Eye (tissue), 1 donor: Measurements from ENCODE around the gene IQGAP3.

ENCODE experiments used
- DNase-seq: peaks from one replicate; pipeline ENCODE4 v3.0.0-alpha.2; 2015

The IQGAP3 gene

GRCh38 chr1:156539818-156540355, 32.5 kb downstream of the IQGAP3 start:
- DNase-seq = no peak

DNA sequence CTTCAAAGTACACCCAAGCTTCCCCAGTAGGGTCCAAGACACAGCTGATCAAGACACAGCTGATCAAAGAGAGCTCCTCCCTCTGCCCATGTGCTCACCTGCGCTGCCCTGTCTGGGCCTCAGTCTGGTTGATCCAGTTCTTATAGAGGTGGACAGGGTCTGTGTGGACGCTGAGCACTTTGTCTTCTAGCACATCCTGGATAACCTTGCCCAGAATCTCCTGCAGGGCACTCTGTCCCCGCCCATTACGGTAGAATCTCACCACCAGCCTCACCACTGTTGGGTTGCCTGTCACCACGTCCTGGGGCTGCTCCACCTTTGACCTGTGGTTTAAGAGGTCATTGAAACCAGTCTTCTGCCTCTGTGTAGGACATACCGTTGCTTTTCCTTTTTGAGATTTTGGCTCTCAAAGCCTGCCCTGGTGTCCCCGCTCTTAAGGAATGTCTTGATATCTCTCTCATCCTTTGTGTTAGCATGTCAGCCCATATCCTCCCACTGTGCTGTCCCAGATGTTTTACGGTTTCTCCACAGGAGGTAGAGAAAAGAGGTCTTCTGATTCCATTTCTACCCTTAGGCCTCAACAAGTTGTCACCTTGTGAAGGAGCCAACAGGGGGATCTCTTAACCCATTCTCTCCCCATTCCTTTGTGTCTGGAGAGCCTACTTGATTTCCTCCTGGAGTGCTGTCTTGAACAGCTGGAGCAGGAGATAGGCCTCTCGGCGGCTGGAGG, 33.5 kb downstream of the IQGAP3 start:
- no peak for DNase-seq

GRCh38 chr1:156537027-156537426, 35.3 kb downstream of the IQGAP3 start:
- no peak for DNase-seq

GRCh38 chr1:156534424-156535060, 37.8 kb downstream of the IQGAP3 start:
- no peak for DNase-seq

DNA sequence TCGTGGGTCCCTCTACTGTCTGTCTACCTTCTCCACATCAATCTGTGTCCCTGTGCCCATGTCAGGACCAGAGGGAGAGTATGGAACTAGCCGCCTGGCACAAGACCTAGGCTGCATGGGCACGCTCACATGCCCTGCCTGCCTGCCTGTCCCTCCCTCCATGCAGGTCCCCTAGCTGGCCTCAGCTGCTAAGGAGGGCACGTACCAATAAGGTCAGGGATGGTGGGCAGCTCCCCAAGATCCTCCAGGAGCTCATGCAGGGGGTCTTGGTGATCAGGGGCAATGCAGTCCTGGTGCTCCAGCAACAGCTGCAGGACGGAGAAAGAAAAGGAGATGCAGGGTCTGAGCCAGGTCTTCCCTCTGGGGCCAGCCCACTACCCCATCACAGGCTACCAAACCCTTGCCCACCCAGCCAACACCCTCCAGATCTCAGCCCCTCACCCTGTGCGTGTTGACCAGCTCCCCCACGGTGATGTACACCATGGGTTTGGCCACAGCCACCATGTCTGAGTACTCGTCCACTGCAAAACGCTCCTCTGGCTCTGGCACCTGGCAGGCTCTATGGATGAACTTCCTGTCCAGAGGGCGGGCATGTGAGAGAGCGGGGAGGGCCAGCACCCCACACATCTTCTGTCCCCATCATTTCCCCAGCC, 38.7 kb downstream of the IQGAP3 start:
- no peak for DNase-seq

GRCh38 chr1:156532374-156532773, 40.0 kb downstream of the IQGAP3 start:
- no peak for DNase-seq

DNA sequence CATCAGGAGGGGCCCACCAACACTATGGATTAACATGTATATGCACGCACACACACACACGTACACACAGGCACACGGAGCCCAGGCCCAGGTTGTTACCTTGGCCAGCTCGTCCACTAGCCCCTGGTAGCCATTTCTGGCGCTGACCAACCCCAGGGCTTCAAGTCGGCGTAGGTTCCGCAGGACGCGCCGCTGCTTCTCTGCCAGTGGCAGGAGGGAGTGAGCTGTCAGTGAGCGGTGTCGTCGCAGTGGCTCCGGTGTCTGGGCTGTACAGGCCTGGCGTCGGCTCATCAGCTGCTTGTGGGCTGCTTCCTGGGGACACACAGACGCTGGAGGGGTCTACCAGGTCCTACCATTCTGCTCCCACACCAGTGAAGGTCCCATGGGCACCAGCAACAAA, 42.4 kb downstream of the IQGAP3 start:
- no peak for DNase-seq

DNA sequence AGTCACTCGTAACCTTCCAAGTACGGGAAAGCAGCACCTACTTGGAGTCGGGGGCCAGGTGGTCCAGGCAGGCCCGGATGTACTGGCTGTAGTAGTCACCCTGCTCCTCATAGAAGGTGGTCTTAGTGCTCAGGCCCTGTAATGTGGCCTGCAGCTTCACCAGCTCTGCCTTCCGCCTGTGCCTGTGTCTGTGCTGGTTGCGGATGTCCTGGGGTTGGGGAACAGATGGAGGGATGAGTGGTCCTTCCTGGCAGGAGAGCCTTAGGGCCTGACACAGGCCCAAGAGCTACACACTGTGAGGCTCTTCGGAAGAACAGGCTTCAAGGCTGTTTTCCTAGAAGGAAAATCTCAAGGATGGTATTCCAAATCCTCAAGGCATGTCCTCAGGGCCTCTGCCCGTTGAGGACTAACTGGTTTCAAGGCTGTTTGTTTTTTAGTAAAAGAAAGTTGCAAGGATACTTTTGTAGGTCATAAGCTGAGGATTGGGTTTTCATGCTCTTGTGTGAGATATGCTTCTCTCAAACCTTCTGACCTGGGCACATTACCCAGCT, 43.4 kb downstream of the IQGAP3 start:
- no peak for DNase-seq

GRCh38 chr1:156528231-156528630, 44.1 kb downstream of the IQGAP3 start:
- no peak for DNase-seq

- DNase-seq = peak; percentile 6
Observed at GRCh38 chr1:156527584-156527983, 44.8 kb downstream of the IQGAP3 start.

GRCh38 chr1:156525856-156526489, 46.4 kb downstream of the IQGAP3 start:
- DNase-seq = peak; percentile 8

- peak; percentile 75 for DNase-seq
Observed at GRCh38 chr1:156525071-156525501, 47.3 kb downstream of the IQGAP3 start.

GRCh38 chr1:156524481-156524869, 47.9 kb downstream of the IQGAP3 start:
- DNase-seq = peak; percentile 71

GRCh38 chr1:156523801-156524480, 48.4 kb downstream of the IQGAP3 start:
- no peak for DNase-seq

DNA sequence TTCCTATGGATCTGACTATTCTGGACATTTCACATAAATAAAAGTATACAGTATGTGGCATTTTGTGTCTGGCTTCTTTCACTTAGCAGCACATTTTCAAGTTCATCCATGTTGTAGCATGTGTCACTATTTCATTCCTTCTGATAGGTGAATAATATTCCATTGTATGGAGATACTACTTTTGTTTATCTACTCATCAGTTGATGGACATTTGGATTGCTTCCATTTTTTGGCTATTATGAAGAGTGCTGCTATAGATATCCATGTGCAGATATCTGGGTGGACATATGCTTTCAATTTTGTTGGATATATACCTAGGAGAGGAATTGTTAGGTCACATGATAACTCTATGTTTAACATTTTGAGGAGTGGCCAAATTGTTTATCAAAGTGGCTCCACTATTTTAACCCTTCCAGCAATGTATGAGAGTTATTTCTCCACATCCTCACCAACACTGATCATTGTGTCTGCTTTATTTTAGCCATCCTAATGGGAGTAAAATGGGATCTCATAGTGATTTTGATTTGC, 49.9 kb downstream of the IQGAP3 start:
- no peak for DNase-seq

DNA sequence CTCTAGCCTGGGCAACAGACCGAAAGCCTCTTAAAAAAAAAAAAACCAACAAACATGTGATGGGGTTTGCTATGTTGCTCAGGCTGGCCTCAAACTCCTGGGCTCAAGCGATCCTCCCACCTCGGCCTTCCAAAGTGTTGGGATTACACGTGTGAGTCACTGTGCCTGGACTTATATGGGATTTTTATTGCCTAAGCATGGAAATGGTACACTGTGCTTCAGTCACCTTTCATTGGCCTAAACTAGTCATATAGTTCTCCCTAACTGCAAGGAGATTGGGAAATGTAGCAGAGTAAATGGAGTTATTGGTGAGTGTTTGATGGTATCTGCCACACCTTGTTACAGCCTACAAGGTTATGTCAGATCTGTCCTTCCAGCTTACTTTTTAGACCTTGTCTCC, 54.6 kb downstream of the IQGAP3 start:
- no peak for DNase-seq

DNA sequence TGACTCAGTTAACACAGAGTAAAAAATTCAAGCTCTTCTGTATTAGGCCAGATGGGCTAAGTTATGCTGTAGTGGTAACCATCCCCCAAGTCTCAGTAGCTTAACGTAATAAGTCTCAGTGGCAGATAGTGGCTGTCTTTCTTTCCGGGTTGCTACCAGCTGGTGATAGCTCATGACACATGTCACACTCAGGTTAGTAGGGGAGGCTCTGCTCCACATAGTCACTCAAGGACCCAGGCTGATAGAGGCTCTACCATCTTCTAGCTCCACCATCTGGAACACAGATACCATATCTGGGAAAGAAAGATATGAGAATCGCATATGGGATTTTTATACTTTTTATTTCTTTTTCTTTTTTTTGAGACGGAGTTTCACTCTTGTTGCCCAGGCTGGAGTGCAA, 55.5 kb downstream of the IQGAP3 start:
- no peak for DNase-seq

DNA sequence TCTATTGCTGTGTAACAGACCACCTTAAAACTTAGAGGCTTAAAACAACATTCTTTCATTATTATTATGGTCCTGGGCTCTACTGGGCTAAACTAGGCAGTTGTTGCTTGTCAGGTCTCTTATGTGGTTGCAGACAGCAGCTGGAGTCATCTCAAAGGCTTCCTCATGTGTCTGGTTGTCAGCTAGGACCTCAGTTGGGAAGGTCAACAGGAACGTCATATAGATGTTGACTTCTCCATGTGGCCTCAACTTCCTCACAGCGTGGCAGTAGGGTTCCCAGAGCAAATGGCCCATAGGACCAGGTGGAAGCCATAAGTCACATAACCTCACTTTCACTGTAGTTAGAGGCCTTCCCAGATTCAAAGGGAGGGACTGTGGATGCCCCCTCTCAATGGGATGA, 56.4 kb downstream of the IQGAP3 start:
- no peak for DNase-seq

DNA sequence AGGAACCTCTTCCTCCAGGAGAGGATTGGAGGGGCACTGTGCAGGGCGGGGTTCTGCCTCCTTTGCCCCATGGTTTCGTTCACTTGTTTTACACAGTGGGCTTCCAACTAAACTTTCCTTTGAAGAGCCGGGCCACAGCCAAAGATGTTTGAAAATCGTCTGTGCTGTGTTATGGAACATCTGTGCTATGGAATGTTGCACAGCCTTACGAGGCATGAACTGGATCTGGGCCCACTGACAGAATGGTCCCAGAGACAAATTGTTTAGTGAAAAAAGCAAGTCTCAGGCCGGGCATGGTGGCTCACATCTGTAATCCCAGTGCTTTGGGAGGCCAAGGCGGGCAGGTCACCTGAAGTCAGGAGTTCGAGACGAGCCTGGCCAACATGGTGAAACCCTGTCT, 59.2 kb downstream of the IQGAP3 start:
- peak; percentile 11 for DNase-seq

DNA sequence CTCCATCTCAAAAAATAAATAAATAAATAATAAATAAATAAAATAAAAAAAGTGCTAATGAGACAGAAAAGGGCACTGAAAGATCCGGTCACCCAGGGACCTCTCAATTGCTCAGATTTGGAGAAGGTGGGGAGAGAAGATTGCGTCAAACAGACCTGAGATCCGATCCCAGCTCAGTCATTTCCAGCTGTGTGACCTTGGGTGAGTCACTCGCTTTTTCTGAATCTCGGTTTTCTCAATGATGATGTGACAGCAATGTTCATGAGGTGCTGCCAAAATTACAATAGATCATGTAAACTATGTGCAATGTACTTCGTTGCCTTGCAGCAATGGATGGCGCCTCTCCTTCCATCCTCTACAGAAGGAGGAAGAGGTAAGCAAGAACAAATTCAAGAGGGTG, 60.7 kb downstream of the IQGAP3 start:
- no peak for DNase-seq

DNA sequence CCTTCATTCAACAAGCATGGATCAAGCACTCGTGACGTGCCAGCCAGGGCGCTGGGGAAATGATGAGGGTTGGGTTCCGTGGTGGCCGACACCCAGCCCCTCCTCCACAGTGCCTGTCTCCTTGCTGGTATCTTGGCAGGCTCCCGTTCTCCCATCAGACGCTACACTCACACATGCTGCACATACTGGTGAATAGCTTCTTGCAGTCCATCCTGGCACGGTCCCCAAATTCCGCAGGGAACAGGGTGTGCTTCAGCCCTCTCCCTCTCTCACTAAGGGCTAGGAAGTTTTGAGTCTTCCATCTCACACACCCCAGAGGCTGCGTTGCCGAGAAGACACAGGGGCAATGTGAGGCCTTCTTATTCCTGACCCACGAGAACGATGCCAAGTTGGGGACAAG, 61.7 kb downstream of the IQGAP3 start:
- DNase-seq = peak; percentile 8

DNA sequence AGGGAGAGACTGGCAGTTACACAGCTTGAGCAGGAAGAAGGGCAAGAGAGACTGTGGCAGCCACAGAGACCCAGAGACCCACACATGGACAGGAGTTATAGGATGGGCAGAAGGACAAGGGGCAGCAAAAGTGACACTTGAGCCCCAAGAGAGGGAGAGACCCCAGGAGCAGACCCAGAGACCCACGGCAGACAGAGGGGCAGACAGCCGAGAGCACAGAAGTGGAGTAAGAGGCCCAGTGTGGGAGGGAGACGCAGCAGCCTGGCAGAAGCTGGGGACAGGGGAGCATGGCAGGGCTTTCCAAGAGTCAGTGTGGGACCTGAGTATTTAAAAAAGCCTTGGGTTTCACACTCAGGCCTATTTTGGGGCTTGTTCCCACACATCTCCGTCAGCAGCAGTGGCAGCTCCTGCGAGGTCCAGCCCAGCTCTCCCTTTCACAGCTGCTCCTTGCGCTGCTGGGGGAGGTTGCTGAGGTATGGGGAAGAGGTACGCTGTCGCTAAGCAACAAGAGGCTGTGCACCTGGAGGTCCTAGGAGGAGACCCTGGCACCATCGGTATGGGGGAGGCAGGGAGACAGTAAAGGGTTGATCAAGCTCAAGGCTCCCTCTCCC, 62.8 kb downstream of the IQGAP3 start:
- no peak for DNase-seq
